Islet of Langerhans (tissue), 1 donor: ENCODE measurements around the gene ATG3.
"Not testable (repeated sequence)": the region's sequence is repeated elsewhere in the genome, so short reads cannot be mapped to it uniquely, and the experiment has no call there.

ENCODE experiments used
- FAIRE-seq: peaks from one replicate; lab custom pipeline; 2011; peaks lifted over from hg19 to GRCh38; lab: Jason Lieb, UNC

The ATG3 gene

GRCh38 chr3:112497897-112498548 lies 63.7 kb downstream of the ATG3 start:
- no peak for FAIRE-seq

GRCh38 chr3:112496366-112497067 lies 65.2 kb downstream of the ATG3 start:
- no peak for FAIRE-seq

GRCh38 chr3:112494448-112494767 lies 67.4 kb downstream of the ATG3 start:
- not testable (repeated sequence) for FAIRE-seq

- no peak for FAIRE-seq
Observed at GRCh38 chr3:112492124-112492523, 69.6 kb downstream of the ATG3 start.

GRCh38 chr3:112491373-112491772 lies 70.4 kb downstream of the ATG3 start:
- FAIRE-seq, result no peak

GRCh38 chr3:112489674-112490479 lies 71.9 kb downstream of the ATG3 start:
- FAIRE-seq, result no peak

- no peak for FAIRE-seq
Observed at GRCh38 chr3:112486811-112487505, 74.8 kb downstream of the ATG3 start.

GRCh38 chr3:112484352-112484751 lies 77.4 kb downstream of the ATG3 start:
- FAIRE-seq, result no peak

- FAIRE-seq, result no peak
Observed at GRCh38 chr3:112482675-112483074, 79.1 kb downstream of the ATG3 start.
